GM13977 (cell line): ENCODE data around the gene ANKRD31.

Experiments used
- DNase-seq: peaks from one replicate; pipeline ENCODE4 v3.0.0; 2012; ENCODE audit warnings: low spot score
- in situ Hi-C: fragments of 300-500 bp; cut with MboI; formaldehyde crosslinking; loops from one replicate; pipeline ENCODE4 v1.12.0; 2022; ENCODE audit warnings: low sequenced_read_pairs, low pct_unique_long_range_greater_than_20kb, mixed read lengths, inconsistent platforms; ENCODE audit not compliant: unreplicated experiment
- TF ChIP-seq, protein P1 (sequence below): IDR thresholded peaks from 2 replicates; pipeline ENCODE4 v1.5.1; 2012; ENCODE audit warnings: mild to moderate bottlenecking, control low read depth; ENCODE audit not compliant: insufficient read depth; ENCODE audit errors: extremely low read depth, missing control alignments

ANKRD31 gene

DNA sequence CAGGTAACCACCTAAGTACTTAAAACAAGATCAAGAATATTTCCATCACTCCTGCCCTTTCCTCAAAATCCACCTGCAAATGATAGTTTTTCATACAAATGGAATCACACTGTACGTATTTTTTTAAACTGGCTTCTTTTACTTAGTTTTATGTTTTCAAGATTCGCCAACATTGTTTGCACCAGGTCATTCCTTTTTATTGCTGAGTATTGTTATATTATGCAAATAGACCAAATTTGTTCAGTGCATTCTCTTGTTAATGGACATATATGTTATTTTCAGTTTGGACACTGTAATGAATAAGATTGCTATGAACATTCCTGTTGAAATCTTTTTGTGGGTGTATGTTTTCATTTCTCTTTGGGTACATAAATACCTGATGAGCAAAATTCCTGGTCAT lies 8.3 kb upstream of the ANKRD31 start:
- TF ChIP-seq, protein P1, sequence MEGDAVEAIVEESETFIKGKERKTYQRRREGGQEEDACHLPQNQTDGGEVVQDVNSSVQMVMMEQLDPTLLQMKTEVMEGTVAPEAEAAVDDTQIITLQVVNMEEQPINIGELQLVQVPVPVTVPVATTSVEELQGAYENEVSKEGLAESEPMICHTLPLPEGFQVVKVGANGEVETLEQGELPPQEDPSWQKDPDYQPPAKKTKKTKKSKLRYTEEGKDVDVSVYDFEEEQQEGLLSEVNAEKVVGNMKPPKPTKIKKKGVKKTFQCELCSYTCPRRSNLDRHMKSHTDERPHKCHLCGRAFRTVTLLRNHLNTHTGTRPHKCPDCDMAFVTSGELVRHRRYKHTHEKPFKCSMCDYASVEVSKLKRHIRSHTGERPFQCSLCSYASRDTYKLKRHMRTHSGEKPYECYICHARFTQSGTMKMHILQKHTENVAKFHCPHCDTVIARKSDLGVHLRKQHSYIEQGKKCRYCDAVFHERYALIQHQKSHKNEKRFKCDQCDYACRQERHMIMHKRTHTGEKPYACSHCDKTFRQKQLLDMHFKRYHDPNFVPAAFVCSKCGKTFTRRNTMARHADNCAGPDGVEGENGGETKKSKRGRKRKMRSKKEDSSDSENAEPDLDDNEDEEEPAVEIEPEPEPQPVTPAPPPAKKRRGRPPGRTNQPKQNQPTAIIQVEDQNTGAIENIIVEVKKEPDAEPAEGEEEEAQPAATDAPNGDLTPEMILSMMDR = no peak
- DNase-seq = no peak
- in situ Hi-C loops = loop anchor here (25.0 kb wide), 1 partner anchor 442 kb away; no protein-coding TSS in a partner anchor

DNA sequence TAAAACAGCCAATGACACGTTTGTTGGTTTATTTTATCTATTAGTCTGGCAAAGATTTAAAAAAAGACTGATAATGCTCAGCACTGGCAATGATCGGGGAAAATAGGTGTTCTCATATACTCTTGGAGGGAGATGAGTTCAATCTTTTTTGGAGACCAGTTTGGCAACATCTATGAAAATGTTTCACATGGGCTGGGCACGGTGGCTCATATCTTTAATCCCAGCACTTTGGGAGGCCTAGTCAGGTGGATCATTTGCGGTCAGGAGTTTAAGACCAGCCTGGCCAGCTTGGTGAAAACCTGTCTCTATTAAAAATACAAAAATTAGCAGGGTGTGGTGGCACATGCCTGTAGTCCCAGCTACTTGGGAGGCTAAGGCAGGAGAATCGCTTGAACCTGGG lies 6.8 kb upstream of the ANKRD31 start:
- in situ Hi-C loops = loop anchor here (25.0 kb wide), 1 partner anchor 444 kb away; no protein-coding TSS in a partner anchor

DNA sequence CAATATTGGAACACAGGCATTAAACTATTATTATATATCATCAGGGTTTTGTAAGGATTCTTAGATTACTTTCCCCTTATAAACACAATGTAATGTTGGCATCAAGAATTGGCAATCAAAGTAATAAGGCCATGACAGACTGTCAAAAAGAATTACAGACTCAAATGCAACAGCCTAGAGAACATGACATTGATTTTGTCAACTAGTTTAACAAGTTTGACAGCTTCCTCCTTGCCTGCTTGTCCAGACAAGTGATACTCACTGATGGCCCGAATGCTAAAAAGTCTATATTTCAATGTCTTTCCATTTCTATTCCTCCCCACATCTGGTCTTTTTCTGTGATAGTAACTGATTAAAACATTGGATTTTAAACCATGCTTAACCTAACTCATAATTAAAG lies 6.4 kb upstream of the ANKRD31 start:
- in situ Hi-C loops = loop anchor here (25.0 kb wide), 1 partner anchor 444 kb away; no protein-coding TSS in a partner anchor
- TF ChIP-seq, protein P1 = no peak
- DNase-seq = no peak

More for the DNA sequence above, 6.8 kb upstream of the ANKRD31 start:
- TF ChIP-seq, protein P1 = no peak
- DNase-seq = no peak

DNA sequence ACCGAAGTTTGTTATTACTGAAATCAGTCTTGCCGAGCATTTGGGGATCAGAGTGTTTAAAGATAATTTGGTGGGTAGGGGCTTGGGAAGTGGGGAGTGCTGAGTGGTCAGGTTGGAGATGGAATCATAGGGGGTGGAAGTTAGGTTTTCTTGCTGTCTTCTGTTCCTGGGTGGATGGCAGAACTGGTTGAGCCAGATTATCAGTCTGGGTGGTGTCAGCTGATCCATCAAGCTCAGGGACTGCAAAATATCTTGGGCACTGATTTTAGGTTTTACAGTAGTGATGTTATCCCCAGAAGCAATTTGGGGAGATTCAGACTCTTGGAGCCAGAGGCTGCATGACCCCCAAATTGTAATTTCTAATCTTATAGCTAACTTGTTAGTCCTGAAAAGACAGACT lies 5.4 kb upstream of the ANKRD31 start:
- TF ChIP-seq, protein P1 = no peak
- in situ Hi-C loops = loop anchor here (25.0 kb wide), 1 partner anchor 445 kb away; no protein-coding TSS in a partner anchor

DNA sequence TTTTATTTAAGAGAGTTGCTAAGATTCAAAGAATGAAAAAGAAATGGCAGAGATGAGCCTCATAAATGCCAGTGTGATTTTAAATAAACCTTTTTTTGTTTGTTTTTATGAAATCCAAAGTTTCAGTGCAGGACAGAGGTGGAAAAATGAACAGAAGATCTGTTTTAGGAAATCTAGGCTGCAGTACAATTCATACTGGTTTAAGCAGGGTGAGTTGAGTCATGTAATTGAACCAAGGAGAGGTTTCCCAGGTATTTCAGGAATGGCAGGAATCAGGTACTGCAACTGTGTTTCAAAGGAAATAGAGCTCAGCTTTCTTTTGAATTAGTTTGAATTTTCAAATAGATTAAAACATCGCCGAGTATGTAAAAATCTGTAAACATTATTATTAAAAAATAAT lies 3.0 kb upstream of the ANKRD31 start:
- DNase-seq = no peak
- TF ChIP-seq, protein P1 = no peak
- in situ Hi-C loops = loop anchor here (25.0 kb wide), 1 partner anchor 448 kb away; no protein-coding TSS in a partner anchor

More for the DNA sequence above, 5.4 kb upstream of the ANKRD31 start:
- DNase-seq = no peak

DNA sequence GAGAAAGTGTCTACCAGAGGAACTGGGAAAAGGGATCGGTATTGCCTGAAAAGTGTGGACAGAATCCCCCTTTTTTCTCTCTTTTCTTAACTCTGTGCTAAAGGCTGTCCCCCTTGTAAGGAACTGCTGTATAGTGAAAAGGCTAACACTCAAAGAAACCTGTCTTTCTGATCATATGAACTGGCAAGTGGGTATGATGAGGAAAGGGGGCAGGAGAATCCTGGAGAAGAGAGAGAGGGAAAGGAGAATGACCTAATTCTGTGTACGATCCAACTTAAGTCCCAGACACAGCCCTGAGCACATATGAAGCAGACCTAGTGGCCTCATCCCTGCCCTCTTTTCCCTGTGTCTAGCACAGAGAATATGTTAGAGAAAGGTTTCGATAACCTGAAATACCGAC lies 967 bp downstream of the ANKRD31 start:
- DNase-seq = no peak
- TF ChIP-seq, protein P1 = no peak
- in situ Hi-C loops = loop anchor here (25.0 kb wide), 1 partner anchor 452 kb away; no protein-coding TSS in a partner anchor
